Measurements from ENCODE around the gene PLCB1.

DNA sequence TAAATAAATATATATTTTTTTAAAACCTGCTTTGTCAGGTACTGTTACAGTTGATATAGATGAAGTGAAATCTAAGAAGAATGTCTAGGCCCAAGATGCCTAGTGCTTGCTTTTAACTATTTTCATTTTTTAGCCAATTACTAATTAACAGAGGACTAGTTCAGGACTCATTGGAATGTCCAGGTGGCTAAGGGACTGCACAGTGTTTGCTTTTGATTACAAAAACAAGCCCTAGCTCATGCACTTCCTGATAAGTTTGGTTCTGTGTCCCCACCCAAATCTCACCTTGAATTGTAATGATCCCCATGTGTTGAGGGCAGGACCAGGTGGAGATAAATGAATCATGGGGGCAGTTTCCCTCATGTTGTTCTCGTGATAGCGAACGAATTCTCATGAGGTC lies 417.1 kb downstream of the PLCB1 start:
- TF ChIP-seq, protein P1, sequence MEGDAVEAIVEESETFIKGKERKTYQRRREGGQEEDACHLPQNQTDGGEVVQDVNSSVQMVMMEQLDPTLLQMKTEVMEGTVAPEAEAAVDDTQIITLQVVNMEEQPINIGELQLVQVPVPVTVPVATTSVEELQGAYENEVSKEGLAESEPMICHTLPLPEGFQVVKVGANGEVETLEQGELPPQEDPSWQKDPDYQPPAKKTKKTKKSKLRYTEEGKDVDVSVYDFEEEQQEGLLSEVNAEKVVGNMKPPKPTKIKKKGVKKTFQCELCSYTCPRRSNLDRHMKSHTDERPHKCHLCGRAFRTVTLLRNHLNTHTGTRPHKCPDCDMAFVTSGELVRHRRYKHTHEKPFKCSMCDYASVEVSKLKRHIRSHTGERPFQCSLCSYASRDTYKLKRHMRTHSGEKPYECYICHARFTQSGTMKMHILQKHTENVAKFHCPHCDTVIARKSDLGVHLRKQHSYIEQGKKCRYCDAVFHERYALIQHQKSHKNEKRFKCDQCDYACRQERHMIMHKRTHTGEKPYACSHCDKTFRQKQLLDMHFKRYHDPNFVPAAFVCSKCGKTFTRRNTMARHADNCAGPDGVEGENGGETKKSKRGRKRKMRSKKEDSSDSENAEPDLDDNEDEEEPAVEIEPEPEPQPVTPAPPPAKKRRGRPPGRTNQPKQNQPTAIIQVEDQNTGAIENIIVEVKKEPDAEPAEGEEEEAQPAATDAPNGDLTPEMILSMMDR (conservative IDR thresholded peaks at IDR 0.05; ENCODE audit: low read length) = no peak
- TF ChIP-seq EZH2phosphoT487 (IDR thresholded peaks at IDR 0.05; ENCODE audit: borderline replicate concordance) = no peak
